K562 (cell line): Measurements from ENCODE around the gene SELENOW. TPM values are rescaled to one million over a fixed set of nuclear protein-coding genes. Genes with fewer than 3 reads are reported as not detected.

Source experiments
- BRD4 ChIP-seq: fragments of 200-600 bp; sonication (generic); IDR thresholded peaks from 2 replicates; pipeline ENCODE4 v1.6.1; 2017; ENCODE audit warnings: inconsistent platforms
- GTF2E2 ChIP-seq: fragments of 200-800 bp; sonication (Bioruptor generic); IDR thresholded peaks from 2 replicates; pipeline ENCODE4 v1.6.1; 2016; ENCODE audit warnings: missing genetic modification characterization, missing compliant biosample characterization
- HMG20A ChIP-seq: fragments of 450-650 bp; formaldehyde crosslinking; conservative IDR thresholded peaks from 2 replicates; pipeline ENCODE4 v1.4.0; 2020; ENCODE audit warnings: mild to moderate bottlenecking, mixed read lengths
- HMG20B ChIP-seq: fragments of 250-450 bp; sonication (Bioruptor Pico); IDR thresholded peaks from 2 replicates; pipeline ENCODE4 v1.5.0; 2021; ENCODE audit warnings: mild to moderate bottlenecking
- MCM3 ChIP-seq: fragments of 450-650 bp; IDR thresholded peaks from 2 replicates; pipeline ENCODE4 v1.6.1; 2016
- PCBP2 ChIP-seq: fragments of 200-400 bp; formaldehyde crosslinking; IDR thresholded peaks from 2 replicates; pipeline ENCODE4 v1.6.1; 2018; ENCODE audit warnings: low read length, low read depth, mild to moderate bottlenecking, moderate library complexity; ENCODE audit not compliant: poor library complexity, severe bottlenecking
- PTTG1 ChIP-seq: fragments of 450-650 bp; IDR thresholded peaks from 2 replicates; pipeline ENCODE4 v1.6.1; 2016; ENCODE audit warnings: low read depth, mild to moderate bottlenecking, missing genetic modification characterization, missing compliant biosample characterization
- RBM14 ChIP-seq: fragments of 200-400 bp; formaldehyde crosslinking; IDR thresholded peaks from 2 replicates; pipeline ENCODE4 v1.6.1; 2018; ENCODE audit warnings: low read depth, mild to moderate bottlenecking, low read length, moderate library complexity, borderline replicate concordance; ENCODE audit not compliant: insufficient read depth
- SAP30 ChIP-seq: fragments of 200-600 bp; sonication (generic); IDR thresholded peaks from 2 replicates; pipeline ENCODE4 v1.6.1; 2012; ENCODE audit warnings: borderline replicate concordance, low read depth, mild to moderate bottlenecking, moderate library complexity, low read length, control low read depth, inconsistent platforms; ENCODE audit not compliant: insufficient read depth, poor library complexity, severe bottlenecking
- YBX1 ChIP-seq: fragments of 450-650 bp; IDR thresholded peaks from 2 replicates; pipeline ENCODE4 v1.7.1; 2016; ENCODE audit warnings: mild to moderate bottlenecking
- ZKSCAN1 ChIP-seq: fragments of 150-350 bp; IDR thresholded peaks from 2 replicates; pipeline ENCODE4 v1.6.1; 2016; ENCODE audit warnings: low read depth, low read length
- ZNF41 ChIP-seq: fragments of 250-450 bp; sonication (Bioruptor Pico); conservative IDR thresholded peaks from 2 replicates; pipeline ENCODE4 v1.4.0; 2020; ENCODE audit warnings: mild to moderate bottlenecking
- ZNF79 ChIP-seq: fragments of 250-450 bp; sonication (Bioruptor Pico); IDR thresholded peaks from 2 replicates; pipeline ENCODE4 v1.4.0; 2020; ENCODE audit warnings: low read depth, mild to moderate bottlenecking, moderate library complexity
- polyA plus RNA-seq, 8 experiments: library from polyadenylated mRNA; depleted of rRNA in 4 of 8; stranded (reverse) in 5 of 8; unstranded in 3 of 8; fragments of >200 nt; fragmentation: Nextera tagmentation in 2 of 8; fragmentation: Illumina TruSeq in 1 of 8; extraction: Ambion mirVana in 2 of 8; extraction: Trizol in 1 of 8; gene quantifications; 2 replicates each; pipeline versions ENCODE4 v1.2.1 to v1.2.3, GENCODE V29; 2011 to 2014; ENCODE audit warnings: inconsistent platforms in 1 of 8, missing spikeins in 1 of 8
- total RNA-seq, 7 experiments: library from RNA; depleted of rRNA in 6 of 7; stranded (reverse); fragments of >200 nt in 6 of 7; fragmentation: Illumina TruSeq in 2 of 7; extraction: Trizol in 2 of 7; gene quantifications; 2 replicates each; pipeline versions ENCODE4 v1.2.1 to v1.2.3, GENCODE V29; 2011 to 2021; ENCODE audit warnings: low replicate concordance in 1 of 7
- TF ChIP-seq, protein P1 (sequence below): fragments of 250-450 bp; sonication (Bioruptor Pico); IDR thresholded peaks from 2 replicates; pipeline ENCODE4 v1.5.0; 2022; ENCODE audit warnings: mild to moderate bottlenecking
- TF ChIP-seq, protein P2 (sequence below), 3 experiments: IDR thresholded peaks in 2 of 3; conservative IDR thresholded peaks in 1 of 3; 2 replicates each; pipeline ENCODE4 v1.5.1; 2011 to 2012; ENCODE audit warnings: low read length in 3 of 3, mild to moderate bottlenecking in 3 of 3, control low read depth in 2 of 3, improper control_type of control experiment in 1 of 3, inconsistent platforms in 1 of 3, low read depth in 1 of 3, mixed read lengths in 1 of 3, moderate library complexity in 1 of 3; ENCODE audit not compliant: insufficient read depth in 2 of 3
- TF ChIP-seq, protein P3 (sequence below): fragments of 450-650 bp; IDR thresholded peaks from 2 replicates; pipeline ENCODE4 v1.6.1; 2017; ENCODE audit warnings: antibody characterized with exemption, mild to moderate bottlenecking
- TF ChIP-seq, protein P4 (sequence below): fragments of 450-650 bp; formaldehyde crosslinking; IDR thresholded peaks from 2 replicates; pipeline ENCODE4 v1.4.0; 2020; ENCODE audit warnings: mild to moderate bottlenecking, moderate library complexity

Gene SELENOW
- total and polyA plus RNA-seq, 9 of the 15 experiments (the other 6 are each of a cell fraction or from before 2014, with no cell fraction given): 91.9 to 279 (median 156) TPM

DNA sequence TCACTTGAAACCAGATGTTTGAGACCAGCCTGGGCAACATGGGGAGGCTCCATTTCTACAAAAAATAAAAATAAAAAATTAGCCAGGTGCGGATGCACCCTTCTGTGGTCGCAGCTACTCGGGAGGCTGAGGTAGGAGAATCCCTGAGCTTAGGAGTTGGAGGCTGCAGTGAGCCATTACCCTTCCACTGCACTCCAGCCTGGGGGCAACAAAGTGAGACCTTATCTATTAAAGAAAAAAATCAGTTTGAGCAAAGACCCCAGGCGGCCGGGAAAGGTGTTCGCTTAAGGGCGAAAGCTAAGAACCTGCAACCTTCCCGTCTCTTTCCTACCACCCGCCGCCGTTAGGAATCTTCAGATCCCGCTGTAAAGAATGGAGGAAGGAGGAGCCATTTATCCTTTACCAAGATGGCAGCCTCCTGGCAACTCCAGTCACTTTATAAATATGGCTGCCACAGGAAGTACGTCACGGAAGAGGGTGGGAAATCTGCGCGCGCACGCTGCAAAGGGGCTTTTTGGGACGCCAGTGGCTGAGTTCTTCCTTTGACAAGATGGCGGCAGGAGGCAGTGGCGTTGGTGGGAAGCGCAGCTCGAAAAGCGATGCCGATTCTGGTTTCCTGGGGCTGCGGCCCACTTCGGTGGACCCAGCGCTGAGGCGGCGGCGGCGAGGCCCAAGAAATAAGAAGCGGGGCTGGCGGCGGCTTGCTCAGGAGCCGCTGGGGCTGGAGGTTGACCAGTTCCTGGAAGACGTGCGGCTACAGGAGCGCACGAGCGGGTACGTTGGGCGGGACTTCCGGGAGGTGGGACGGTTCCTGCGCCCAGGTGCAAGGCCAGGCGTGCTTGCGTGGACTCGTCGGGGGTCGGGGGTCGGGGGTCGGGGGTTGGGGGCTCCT is 33.2 kb upstream of the SELENOW start, which contains the start of gene NOP53 (continued):
- TF ChIP-seq, protein P1, sequence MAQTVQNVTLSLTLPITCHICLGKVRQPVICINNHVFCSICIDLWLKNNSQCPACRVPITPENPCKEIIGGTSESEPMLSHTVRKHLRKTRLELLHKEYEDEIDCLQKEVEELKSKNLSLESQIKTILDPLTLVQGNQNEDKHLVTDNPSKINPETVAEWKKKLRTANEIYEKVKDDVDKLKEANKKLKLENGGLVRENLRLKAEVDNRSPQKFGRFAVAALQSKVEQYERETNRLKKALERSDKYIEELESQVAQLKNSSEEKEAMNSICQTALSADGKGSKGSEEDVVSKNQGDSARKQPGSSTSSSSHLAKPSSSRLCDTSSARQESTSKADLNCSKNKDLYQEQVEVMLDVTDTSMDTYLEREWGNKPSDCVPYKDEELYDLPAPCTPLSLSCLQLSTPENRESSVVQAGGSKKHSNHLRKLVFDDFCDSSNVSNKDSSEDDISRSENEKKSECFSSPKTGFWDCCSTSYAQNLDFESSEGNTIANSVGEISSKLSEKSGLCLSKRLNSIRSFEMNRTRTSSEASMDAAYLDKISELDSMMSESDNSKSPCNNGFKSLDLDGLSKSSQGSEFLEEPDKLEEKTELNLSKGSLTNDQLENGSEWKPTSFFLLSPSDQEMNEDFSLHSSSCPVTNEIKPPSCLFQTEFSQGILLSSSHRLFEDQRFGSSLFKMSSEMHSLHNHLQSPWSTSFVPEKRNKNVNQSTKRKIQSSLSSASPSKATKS (CRISPR knock-in tag): no peak
- no peak for TF ChIP-seq HMG20A (CRISPR knock-in tag)
- TF ChIP-seq, protein P2, sequence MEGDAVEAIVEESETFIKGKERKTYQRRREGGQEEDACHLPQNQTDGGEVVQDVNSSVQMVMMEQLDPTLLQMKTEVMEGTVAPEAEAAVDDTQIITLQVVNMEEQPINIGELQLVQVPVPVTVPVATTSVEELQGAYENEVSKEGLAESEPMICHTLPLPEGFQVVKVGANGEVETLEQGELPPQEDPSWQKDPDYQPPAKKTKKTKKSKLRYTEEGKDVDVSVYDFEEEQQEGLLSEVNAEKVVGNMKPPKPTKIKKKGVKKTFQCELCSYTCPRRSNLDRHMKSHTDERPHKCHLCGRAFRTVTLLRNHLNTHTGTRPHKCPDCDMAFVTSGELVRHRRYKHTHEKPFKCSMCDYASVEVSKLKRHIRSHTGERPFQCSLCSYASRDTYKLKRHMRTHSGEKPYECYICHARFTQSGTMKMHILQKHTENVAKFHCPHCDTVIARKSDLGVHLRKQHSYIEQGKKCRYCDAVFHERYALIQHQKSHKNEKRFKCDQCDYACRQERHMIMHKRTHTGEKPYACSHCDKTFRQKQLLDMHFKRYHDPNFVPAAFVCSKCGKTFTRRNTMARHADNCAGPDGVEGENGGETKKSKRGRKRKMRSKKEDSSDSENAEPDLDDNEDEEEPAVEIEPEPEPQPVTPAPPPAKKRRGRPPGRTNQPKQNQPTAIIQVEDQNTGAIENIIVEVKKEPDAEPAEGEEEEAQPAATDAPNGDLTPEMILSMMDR (IDR thresholded peaks at IDR 0.05 in 2 of 3, conservative IDR thresholded peaks at IDR 0.05 in 1 of 3; ENCODE audit: insufficient read depth in 2 of 3, low read depth in 1 of 3, low read length in 3 of 3): no peak
- TF ChIP-seq RBM14: no peak
- no peak for TF ChIP-seq ZNF41 (CRISPR knock-in tag)
- TF ChIP-seq, protein P3, sequence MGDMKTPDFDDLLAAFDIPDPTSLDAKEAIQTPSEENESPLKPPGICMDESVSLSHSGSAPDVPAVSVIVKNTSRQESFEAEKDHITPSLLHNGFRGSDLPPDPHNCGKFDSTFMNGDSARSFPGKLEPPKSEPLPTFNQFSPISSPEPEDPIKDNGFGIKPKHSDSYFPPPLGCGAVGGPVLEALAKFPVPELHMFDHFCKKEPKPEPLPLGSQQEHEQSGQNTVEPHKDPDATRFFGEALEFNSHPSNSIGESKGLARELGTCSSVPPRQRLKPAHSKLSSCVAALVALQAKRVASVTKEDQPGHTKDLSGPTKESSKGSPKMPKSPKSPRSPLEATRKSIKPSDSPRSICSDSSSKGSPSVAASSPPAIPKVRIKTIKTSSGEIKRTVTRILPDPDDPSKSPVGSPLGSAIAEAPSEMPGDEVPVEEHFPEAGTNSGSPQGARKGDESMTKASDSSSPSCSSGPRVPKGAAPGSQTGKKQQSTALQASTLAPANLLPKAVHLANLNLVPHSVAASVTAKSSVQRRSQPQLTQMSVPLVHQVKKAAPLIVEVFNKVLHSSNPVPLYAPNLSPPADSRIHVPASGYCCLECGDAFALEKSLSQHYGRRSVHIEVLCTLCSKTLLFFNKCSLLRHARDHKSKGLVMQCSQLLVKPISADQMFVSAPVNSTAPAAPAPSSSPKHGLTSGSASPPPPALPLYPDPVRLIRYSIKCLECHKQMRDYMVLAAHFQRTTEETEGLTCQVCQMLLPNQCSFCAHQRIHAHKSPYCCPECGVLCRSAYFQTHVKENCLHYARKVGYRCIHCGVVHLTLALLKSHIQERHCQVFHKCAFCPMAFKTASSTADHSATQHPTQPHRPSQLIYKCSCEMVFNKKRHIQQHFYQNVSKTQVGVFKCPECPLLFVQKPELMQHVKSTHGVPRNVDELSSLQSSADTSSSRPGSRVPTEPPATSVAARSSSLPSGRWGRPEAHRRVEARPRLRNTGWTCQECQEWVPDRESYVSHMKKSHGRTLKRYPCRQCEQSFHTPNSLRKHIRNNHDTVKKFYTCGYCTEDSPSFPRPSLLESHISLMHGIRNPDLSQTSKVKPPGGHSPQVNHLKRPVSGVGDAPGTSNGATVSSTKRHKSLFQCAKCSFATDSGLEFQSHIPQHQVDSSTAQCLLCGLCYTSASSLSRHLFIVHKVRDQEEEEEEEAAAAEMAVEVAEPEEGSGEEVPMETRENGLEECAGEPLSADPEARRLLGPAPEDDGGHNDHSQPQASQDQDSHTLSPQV: peak; percentile 51; the same call in 1 of the 2 replicates
- TF ChIP-seq SAP30: peak; percentile 90
- peak; percentile 56; the same call in 1 of the 2 replicates for TF ChIP-seq GTF2E2 (tag)
- TF ChIP-seq MCM3: no peak
- TF ChIP-seq, protein P4, sequence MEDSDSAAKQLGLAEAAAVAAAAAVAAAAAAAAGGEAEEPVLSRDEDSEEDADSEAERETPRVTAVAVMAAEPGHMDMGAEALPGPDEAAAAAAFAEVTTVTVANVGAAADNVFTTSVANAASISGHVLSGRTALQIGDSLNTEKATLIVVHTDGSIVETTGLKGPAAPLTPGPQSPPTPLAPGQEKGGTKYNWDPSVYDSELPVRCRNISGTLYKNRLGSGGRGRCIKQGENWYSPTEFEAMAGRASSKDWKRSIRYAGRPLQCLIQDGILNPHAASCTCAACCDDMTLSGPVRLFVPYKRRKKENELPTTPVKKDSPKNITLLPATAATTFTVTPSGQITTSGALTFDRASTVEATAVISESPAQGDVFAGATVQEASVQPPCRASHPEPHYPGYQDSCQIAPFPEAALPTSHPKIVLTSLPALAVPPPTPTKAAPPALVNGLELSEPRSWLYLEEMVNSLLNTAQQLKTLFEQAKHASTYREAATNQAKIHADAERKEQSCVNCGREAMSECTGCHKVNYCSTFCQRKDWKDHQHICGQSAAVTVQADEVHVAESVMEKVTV (CRISPR knock-in tag): no peak
- TF ChIP-seq PCBP2: no peak
- no peak for TF ChIP-seq YBX1
- TF ChIP-seq ZNF79: no peak
- no peak for TF ChIP-seq HMG20B (CRISPR knock-in tag)
- TF ChIP-seq PTTG1 (tag): no peak
- no peak for TF ChIP-seq ZKSCAN1
- no peak for TF ChIP-seq BRD4
